Kidney (tissue), 14 donors: Measurements from ENCODE around the gene PRKCE. TPM values are rescaled to one million over a fixed set of nuclear protein-coding genes. Genes with fewer than 3 reads are reported as not detected.

Source experiments
- DNase-seq, 5 donors: peaks; one replicate each; pipeline ENCODE4 v3.0.0-alpha.2; 2013 to 2020
- FAIRE-seq: peaks from 2 replicates; lab custom pipeline; 2012; peaks lifted over from hg19 to GRCh38; lab: Jason Lieb, UNC
- H3K27ac ChIP-seq, 2 donors: one replicate each; pipeline ENCODE4 v1.7.0; 2013; ENCODE audit warnings: low read depth in 2 of 2, low read length in 2 of 2, inconsistent platforms in 1 of 2
- H3K27me3 ChIP-seq: one replicate; pipeline ENCODE4 v1.7.1; 2013; ENCODE audit warnings: low read length, inconsistent platforms; ENCODE audit not compliant: control insufficient read depth, insufficient read depth
- H3K36me3 ChIP-seq, 3 donors: one replicate each; pipeline versions ENCODE4 v1.7.0 to v1.7.1; 2013; ENCODE audit warnings: low read length in 3 of 3, control low read depth in 1 of 3, inconsistent platforms in 1 of 3; ENCODE audit not compliant: insufficient read depth in 3 of 3, control insufficient read depth in 2 of 3
- H3K4me1 ChIP-seq, 3 donors: one replicate each; pipeline versions ENCODE4 v1.7.0 to v1.7.1; 2013; ENCODE audit warnings: low read length in 3 of 3, inconsistent platforms in 1 of 3, low read depth in 1 of 3; ENCODE audit not compliant: control insufficient read depth in 2 of 3, insufficient read depth in 2 of 3
- H3K4me3 ChIP-seq, 3 donors: one replicate each; pipeline versions ENCODE4 v1.7.0 to v1.8.1; 2013; ENCODE audit warnings: low read length in 3 of 3, control low read depth in 1 of 3, inconsistent platforms in 1 of 3
- H3K9ac ChIP-seq, 3 donors: one replicate each; pipeline versions ENCODE4 v1.7.0 to v1.7.1; 2013; ENCODE audit warnings: low read length in 3 of 3, control low read depth in 1 of 3, inconsistent platforms in 1 of 3
- H3K9me3 ChIP-seq, 3 donors: one replicate each; pipeline versions ENCODE4 v1.7.0 to v1.7.1; 2013; ENCODE audit warnings: low read length in 3 of 3, control low read depth in 1 of 3, inconsistent platforms in 1 of 3; ENCODE audit not compliant: control insufficient read depth in 2 of 3, insufficient read depth in 1 of 3
- CTCF ChIP-seq: IDR thresholded peaks from 3 replicates; pipeline ENCODE4 v1.5.1; 2012; ENCODE audit warnings: mild to moderate bottlenecking, moderate library complexity, borderline replicate concordance; ENCODE audit not compliant: insufficient read depth; ENCODE audit errors: extremely low read depth
- intact Hi-C: fragments of 100-400 bp; cut with DNase I; formaldehyde crosslinking; loops from one replicate; pipeline ENCODE4 v1.11.1; 2022
- polyA plus RNA-seq: library from polyadenylated mRNA; stranded (reverse); fragments of 350-450 nt; fragmentation: Illumina TruSeq; extraction: RNeasy Lipid Tissue Mini Kit (QIAGEN cat#74804); gene quantifications from one replicate; pipeline ENCODE4 v1.2.3, GENCODE V29; 2014; ENCODE audit warnings: low read depth, low replicate concordance; ENCODE audit not compliant: insufficient read depth
- total RNA-seq: library from RNA; stranded (reverse); fragmentation: NEBNext Ultra II Directional; extraction: Animal tissue kit (Norgen Biotek cat#: 25700); gene quantifications from one replicate; pipeline ENCODE4 v1.2.1, GENCODE V29; 2021
- donor health status: control.
- donor health status: control.
- donor health status: control.
- donor health status: control.
- donor health status: control.
- donor health status: DM: yes; HTN: yes; CAD: no.
- donor health status: Normal renal cell carcinoma (clear cell type).

PRKCE gene
- total and polyA plus RNA-seq, 2 donors from 2014 or later = 11.1 to 27.3 TPM

- no peak overlapping the region for H3K4me3 ChIP-seq
- H3K4me1 ChIP-seq = peaks cover 0 to 14% (median 0%) of the 10 kb centered on the region in 3 donors
- no peaks in the 10 kb centered on the region for H3K27me3 ChIP-seq
- H3K27ac ChIP-seq = no peak overlapping the region
- DNase-seq = no peak
- no peak for FAIRE-seq
- no peaks in the 10 kb centered on the region for H3K9me3 ChIP-seq
- intact Hi-C loops = no loop called here
- TF ChIP-seq CTCF = no peak
- H3K9ac ChIP-seq = no peak overlapping the region
- no peaks in the 10 kb centered on the region for H3K36me3 ChIP-seq
Observed at GRCh38 chr2:45769056-45769455, 117.6 kb downstream of the PRKCE start.

GRCh38 chr2:45769854-45770576 lies 118.5 kb downstream of the PRKCE start:
- Histone ChIP-seq H3K4me1 (peaks cover 0 to 16% (median 0%) of the 10 kb centered on the region in 3 donors), H3K27ac (no peak overlapping the region), H3K36me3 (no peaks in the 10 kb centered on the region), H3K9me3 (no peaks in the 10 kb centered on the region), H3K4me3 (no peak overlapping the region), H3K9ac (no peak overlapping the region), H3K27me3 (no peaks in the 10 kb centered on the region)
- no peak for TF ChIP-seq CTCF
- FAIRE-seq = no peak
- intact Hi-C loops = loop anchor here (10.0 kb wide), 1 partner anchor 125 kb away; no protein-coding TSS in a partner anchor
- DNase-seq = no peak

- Histone ChIP-seq H3K9me3 (no peaks in the 10 kb centered on the region), H3K4me3 (no peak overlapping the region), H3K27ac (peak overlapping the region in 1 of 2 donors; percentile 17), H3K9ac (no peak overlapping the region), H3K36me3 (no peaks in the 10 kb centered on the region), H3K4me1 (peaks cover 0 to 13% (median 0%) of the 10 kb centered on the region in 3 donors), H3K27me3 (no peaks in the 10 kb centered on the region)
- TF ChIP-seq CTCF = no peak
- FAIRE-seq = no peak
- peak in 1 of 5 donors; percentile 33 for DNase-seq
- intact Hi-C loops = loop anchor here (10.0 kb wide), 1 partner anchor 126 kb away; no protein-coding TSS in a partner anchor
Observed at GRCh38 chr2:45770811-45771210, 119.3 kb downstream of the PRKCE start.
